WTC11 (cell line): ENCODE results near the gene PCNP. TPM values are rescaled to one million over a fixed set of nuclear protein-coding genes. Genes with fewer than 3 reads are reported as not detected.

Experiments
- EMX1 ChIP-seq: fragments of 250-450 bp; sonication (Bioruptor Pico); IDR thresholded peaks from 2 replicates; pipeline ENCODE4 v1.8.0; 2021; ENCODE audit warnings: mild to moderate bottlenecking
- FOXK1 ChIP-seq: sonication (generic); formaldehyde crosslinking; IDR thresholded peaks from 2 replicates; pipeline ENCODE4 v1.8.0; 2022; ENCODE audit warnings: mild to moderate bottlenecking, moderate library complexity, missing genetic modification reagents
- GABPB1 ChIP-seq: sonication (generic); formaldehyde crosslinking; IDR thresholded peaks from 2 replicates; pipeline ENCODE4 v1.8.1; 2023; ENCODE audit warnings: mild to moderate bottlenecking, missing genetic modification reagents
- HMGA2 ChIP-seq: fragments of 250-450 bp; sonication (Bioruptor Pico); IDR thresholded peaks from 2 replicates; pipeline ENCODE4 v1.4.0; 2021; ENCODE audit warnings: mild to moderate bottlenecking, moderate library complexity
- JAZF1 ChIP-seq: fragments of 250-450 bp; sonication (Bioruptor Pico); IDR thresholded peaks from 2 replicates; pipeline ENCODE4 v1.9.0; 2021; ENCODE audit warnings: moderate library complexity, mild to moderate bottlenecking, inconsistent platforms
- JUN ChIP-seq: sonication (generic); formaldehyde crosslinking; IDR thresholded peaks from 2 replicates; pipeline ENCODE4 v1.8.0; 2023; ENCODE audit warnings: mild to moderate bottlenecking, missing genetic modification reagents
- SMAD3 ChIP-seq: sonication (generic); formaldehyde crosslinking; IDR thresholded peaks from 2 replicates; pipeline ENCODE4 v1.8.0; 2022; ENCODE audit warnings: missing genetic modification reagents, mild to moderate bottlenecking, borderline replicate concordance
- TEAD1 ChIP-seq: sonication (generic); formaldehyde crosslinking; IDR thresholded peaks from 2 replicates; pipeline ENCODE4 v1.8.0; 2022; ENCODE audit warnings: mild to moderate bottlenecking, missing genetic modification reagents
- ZBTB21 ChIP-seq: sonication (generic); formaldehyde crosslinking; IDR thresholded peaks from 2 replicates; pipeline ENCODE4 v1.8.1; 2023; ENCODE audit warnings: mild to moderate bottlenecking, missing genetic modification reagents, borderline replicate concordance
- total RNA-seq: library from RNA; stranded (reverse); gene quantifications from 3 replicates; pipeline ENCODE4 v1.2.3, GENCODE V29; 2021
- TF ChIP-seq, protein P1 (sequence below): fragments of 250-450 bp; sonication (Bioruptor Pico); IDR thresholded peaks from 2 replicates; pipeline ENCODE4 v1.9.0; 2021; ENCODE audit warnings: mild to moderate bottlenecking, borderline replicate concordance
- TF ChIP-seq, protein P2 (sequence below): fragments of 250-450 bp; sonication (Bioruptor Pico); IDR thresholded peaks from 2 replicates; pipeline ENCODE4 v1.9.0; 2021; ENCODE audit warnings: mild to moderate bottlenecking
- TF ChIP-seq, protein P3 (sequence below): sonication (generic); formaldehyde crosslinking; IDR thresholded peaks from 2 replicates; pipeline ENCODE4 v1.8.0; 2022; ENCODE audit warnings: mild to moderate bottlenecking, missing genetic modification reagents
- TF ChIP-seq, protein P4 (sequence below): fragments of 250-450 bp; sonication (Bioruptor Pico); IDR thresholded peaks from 2 replicates; pipeline ENCODE4 v1.9.0; 2021; ENCODE audit warnings: moderate library complexity, mild to moderate bottlenecking, inconsistent platforms, borderline replicate concordance
- TF ChIP-seq, protein P5 (sequence below): fragments of 250-450 bp; sonication (Bioruptor Pico); conservative IDR thresholded peaks from 2 replicates; pipeline ENCODE4 v1.9.0; 2021; ENCODE audit warnings: mild to moderate bottlenecking
- TF ChIP-seq, protein P6 (sequence below): sonication (generic); formaldehyde crosslinking; IDR thresholded peaks from 2 replicates; pipeline ENCODE4 v1.8.1; 2022; ENCODE audit warnings: mild to moderate bottlenecking, missing genetic modification reagents, moderate library complexity, borderline replicate concordance
- TF ChIP-seq, protein P7 (sequence below): sonication (generic); formaldehyde crosslinking; IDR thresholded peaks from 2 replicates; pipeline ENCODE4 v1.8.0; 2022; ENCODE audit warnings: missing genetic modification reagents
- TF ChIP-seq, protein P8 (sequence below): fragments of 250-450 bp; sonication (Bioruptor Pico); IDR thresholded peaks from 2 replicates; pipeline ENCODE4 v1.9.0; 2021; ENCODE audit warnings: mild to moderate bottlenecking
- TF ChIP-seq, protein P9 (sequence below): fragments of 200-600 bp; IDR thresholded peaks from 2 replicates; pipeline ENCODE4 v1.8.0; 2022; ENCODE audit warnings: antibody characterized with exemption

Gene PCNP
- total RNA-seq, 1 experiment from 2014 or later: 187 TPM

DNA sequence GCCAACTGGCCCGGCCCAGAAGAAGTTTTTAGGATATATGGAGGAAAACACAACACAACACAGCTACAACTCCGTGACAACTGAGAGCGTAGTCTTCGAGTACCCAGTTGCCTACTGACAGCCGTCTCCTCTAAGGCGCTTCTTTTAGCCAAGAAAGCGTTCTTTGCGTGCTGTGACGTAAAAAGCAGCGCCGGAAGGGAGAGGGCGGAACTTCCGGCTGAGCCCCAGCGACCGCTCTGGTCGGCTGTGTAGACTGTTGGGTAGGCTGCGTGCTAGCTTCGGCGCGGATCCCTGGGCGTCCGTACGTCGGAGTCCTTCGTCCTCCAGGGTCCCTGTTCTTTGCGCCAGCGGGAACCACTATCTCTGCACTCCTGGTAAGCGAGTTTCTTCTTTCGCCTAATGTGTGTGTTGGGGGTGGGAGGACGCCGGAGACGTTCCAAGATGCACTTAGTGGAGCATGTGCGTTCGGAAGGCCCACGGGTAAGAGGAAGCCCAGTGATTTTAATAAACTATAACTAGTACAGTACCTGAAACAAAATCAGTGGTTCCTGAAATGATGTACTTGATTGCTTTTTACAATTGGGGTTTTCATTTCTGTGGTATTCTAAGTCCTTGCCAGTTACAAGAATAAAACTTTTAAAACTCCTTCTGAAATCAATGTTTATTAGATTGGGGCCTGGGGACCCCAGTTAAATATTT is 12.2 kb upstream of the PCNP start, which contains the start of gene TRMT10C (continued):
- TF ChIP-seq, protein P1, sequence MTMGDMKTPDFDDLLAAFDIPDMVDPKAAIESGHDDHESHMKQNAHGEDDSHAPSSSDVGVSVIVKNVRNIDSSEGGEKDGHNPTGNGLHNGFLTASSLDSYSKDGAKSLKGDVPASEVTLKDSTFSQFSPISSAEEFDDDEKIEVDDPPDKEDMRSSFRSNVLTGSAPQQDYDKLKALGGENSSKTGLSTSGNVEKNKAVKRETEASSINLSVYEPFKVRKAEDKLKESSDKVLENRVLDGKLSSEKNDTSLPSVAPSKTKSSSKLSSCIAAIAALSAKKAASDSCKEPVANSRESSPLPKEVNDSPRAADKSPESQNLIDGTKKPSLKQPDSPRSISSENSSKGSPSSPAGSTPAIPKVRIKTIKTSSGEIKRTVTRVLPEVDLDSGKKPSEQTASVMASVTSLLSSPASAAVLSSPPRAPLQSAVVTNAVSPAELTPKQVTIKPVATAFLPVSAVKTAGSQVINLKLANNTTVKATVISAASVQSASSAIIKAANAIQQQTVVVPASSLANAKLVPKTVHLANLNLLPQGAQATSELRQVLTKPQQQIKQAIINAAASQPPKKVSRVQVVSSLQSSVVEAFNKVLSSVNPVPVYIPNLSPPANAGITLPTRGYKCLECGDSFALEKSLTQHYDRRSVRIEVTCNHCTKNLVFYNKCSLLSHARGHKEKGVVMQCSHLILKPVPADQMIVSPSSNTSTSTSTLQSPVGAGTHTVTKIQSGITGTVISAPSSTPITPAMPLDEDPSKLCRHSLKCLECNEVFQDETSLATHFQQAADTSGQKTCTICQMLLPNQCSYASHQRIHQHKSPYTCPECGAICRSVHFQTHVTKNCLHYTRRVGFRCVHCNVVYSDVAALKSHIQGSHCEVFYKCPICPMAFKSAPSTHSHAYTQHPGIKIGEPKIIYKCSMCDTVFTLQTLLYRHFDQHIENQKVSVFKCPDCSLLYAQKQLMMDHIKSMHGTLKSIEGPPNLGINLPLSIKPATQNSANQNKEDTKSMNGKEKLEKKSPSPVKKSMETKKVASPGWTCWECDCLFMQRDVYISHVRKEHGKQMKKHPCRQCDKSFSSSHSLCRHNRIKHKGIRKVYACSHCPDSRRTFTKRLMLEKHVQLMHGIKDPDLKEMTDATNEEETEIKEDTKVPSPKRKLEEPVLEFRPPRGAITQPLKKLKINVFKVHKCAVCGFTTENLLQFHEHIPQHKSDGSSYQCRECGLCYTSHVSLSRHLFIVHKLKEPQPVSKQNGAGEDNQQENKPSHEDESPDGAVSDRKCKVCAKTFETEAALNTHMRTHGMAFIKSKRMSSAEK (CRISPR knock-in tag): no peak
- TF ChIP-seq ZBTB21 (CRISPR knock-in tag): peak; percentile 92; the same call in 1 of the 2 replicates
- TF ChIP-seq, protein P2, sequence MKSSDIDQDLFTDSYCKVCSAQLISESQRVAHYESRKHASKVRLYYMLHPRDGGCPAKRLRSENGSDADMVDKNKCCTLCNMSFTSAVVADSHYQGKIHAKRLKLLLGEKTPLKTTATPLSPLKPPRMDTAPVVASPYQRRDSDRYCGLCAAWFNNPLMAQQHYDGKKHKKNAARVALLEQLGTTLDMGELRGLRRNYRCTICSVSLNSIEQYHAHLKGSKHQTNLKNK: no peak
- no peak for TF ChIP-seq JAZF1 (CRISPR knock-in tag)
- TF ChIP-seq, protein P3, sequence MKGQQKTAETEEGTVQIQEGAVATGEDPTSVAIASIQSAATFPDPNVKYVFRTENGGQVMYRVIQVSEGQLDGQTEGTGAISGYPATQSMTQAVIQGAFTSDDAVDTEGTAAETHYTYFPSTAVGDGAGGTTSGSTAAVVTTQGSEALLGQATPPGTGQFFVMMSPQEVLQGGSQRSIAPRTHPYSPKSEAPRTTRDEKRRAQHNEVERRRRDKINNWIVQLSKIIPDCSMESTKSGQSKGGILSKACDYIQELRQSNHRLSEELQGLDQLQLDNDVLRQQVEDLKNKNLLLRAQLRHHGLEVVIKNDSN (CRISPR knock-in tag): no peak
- no peak for TF ChIP-seq EMX1 (CRISPR knock-in tag)
- TF ChIP-seq, protein P4, sequence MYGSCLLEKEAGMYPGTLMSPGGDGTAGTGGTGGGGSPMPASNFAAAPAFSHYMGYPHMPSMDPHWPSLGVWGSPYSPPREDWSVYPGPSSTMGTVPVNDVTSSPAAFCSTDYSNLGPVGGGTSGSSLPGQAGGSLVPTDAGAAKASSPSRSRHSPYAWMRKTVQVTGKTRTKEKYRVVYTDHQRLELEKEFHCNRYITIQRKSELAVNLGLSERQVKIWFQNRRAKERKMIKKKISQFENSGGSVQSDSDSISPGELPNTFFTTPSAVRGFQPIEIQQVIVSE (CRISPR knock-in tag): no peak
- TF ChIP-seq JUN (CRISPR knock-in tag): no peak
- TF ChIP-seq, protein P5, sequence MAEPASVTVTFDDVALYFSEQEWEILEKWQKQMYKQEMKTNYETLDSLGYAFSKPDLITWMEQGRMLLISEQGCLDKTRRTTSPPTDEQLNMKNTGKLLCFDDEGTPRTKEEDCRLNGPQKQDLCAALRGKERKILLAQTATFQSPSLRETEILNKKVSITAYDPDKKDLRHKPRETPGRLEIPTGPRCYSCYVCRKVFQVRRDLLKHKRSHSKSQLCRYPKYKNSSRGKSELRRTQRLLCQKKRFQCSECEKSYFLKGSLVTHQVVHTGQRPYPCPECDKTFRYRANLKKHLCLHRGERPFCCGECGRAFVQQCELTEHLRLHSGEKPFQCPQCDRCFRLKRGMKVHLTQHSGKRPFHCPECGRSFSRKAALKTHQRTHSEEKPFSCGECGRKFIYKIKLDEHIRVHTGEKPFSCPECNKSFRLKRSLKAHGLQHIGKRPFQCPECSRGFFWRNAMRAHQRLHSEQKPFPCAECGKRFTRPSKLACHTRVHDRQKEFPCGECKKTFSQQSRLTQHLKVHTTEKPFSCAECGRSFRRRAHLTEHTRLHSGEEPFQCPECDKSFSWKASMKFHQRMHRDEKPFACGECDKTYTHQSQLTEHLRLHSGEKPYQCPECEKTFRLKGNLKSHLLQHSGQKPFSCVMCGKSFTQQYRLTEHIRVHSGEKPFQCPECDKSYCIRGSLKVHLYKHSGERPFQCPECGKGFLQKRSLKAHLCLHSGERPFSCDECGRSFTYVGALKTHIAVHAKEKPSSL (CRISPR knock-in tag): no peak
- TF ChIP-seq, protein P6, sequence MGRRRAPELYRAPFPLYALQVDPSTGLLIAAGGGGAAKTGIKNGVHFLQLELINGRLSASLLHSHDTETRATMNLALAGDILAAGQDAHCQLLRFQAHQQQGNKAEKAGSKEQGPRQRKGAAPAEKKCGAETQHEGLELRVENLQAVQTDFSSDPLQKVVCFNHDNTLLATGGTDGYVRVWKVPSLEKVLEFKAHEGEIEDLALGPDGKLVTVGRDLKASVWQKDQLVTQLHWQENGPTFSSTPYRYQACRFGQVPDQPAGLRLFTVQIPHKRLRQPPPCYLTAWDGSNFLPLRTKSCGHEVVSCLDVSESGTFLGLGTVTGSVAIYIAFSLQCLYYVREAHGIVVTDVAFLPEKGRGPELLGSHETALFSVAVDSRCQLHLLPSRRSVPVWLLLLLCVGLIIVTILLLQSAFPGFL (CRISPR knock-in tag): no peak
- TF ChIP-seq SMAD3: 0 out of 2 replicates have a peak, but pooled peaks have one; percentile 30
- TF ChIP-seq TEAD1: 0 out of 2 replicates have a peak, but pooled peaks have one; percentile 41
- TF ChIP-seq, protein P7, sequence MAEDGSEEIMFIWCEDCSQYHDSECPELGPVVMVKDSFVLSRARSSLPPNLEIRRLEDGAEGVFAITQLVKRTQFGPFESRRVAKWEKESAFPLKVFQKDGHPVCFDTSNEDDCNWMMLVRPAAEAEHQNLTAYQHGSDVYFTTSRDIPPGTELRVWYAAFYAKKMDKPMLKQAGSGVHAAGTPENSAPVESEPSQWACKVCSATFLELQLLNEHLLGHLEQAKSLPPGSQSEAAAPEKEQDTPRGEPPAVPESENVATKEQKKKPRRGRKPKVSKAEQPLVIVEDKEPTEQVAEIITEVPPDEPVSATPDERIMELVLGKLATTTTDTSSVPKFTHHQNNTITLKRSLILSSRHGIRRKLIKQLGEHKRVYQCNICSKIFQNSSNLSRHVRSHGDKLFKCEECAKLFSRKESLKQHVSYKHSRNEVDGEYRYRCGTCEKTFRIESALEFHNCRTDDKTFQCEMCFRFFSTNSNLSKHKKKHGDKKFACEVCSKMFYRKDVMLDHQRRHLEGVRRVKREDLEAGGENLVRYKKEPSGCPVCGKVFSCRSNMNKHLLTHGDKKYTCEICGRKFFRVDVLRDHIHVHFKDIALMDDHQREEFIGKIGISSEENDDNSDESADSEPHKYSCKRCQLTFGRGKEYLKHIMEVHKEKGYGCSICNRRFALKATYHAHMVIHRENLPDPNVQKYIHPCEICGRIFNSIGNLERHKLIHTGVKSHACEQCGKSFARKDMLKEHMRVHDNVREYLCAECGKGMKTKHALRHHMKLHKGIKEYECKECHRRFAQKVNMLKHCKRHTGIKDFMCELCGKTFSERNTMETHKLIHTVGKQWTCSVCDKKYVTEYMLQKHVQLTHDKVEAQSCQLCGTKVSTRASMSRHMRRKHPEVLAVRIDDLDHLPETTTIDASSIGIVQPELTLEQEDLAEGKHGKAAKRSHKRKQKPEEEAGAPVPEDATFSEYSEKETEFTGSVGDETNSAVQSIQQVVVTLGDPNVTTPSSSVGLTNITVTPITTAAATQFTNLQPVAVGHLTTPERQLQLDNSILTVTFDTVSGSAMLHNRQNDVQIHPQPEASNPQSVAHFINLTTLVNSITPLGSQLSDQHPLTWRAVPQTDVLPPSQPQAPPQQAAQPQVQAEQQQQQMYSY: no peak
- TF ChIP-seq FOXK1: peak; percentile 93
- no peak for TF ChIP-seq HMGA2 (CRISPR knock-in tag)
- TF ChIP-seq, protein P8, sequence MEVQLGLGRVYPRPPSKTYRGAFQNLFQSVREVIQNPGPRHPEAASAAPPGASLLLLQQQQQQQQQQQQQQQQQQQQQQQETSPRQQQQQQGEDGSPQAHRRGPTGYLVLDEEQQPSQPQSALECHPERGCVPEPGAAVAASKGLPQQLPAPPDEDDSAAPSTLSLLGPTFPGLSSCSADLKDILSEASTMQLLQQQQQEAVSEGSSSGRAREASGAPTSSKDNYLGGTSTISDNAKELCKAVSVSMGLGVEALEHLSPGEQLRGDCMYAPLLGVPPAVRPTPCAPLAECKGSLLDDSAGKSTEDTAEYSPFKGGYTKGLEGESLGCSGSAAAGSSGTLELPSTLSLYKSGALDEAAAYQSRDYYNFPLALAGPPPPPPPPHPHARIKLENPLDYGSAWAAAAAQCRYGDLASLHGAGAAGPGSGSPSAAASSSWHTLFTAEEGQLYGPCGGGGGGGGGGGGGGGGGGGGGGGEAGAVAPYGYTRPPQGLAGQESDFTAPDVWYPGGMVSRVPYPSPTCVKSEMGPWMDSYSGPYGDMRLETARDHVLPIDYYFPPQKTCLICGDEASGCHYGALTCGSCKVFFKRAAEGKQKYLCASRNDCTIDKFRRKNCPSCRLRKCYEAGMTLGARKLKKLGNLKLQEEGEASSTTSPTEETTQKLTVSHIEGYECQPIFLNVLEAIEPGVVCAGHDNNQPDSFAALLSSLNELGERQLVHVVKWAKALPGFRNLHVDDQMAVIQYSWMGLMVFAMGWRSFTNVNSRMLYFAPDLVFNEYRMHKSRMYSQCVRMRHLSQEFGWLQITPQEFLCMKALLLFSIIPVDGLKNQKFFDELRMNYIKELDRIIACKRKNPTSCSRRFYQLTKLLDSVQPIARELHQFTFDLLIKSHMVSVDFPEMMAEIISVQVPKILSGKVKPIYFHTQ (CRISPR knock-in tag): no peak
- TF ChIP-seq GABPB1 (CRISPR knock-in tag): peak; percentile 84
- TF ChIP-seq, protein P9, sequence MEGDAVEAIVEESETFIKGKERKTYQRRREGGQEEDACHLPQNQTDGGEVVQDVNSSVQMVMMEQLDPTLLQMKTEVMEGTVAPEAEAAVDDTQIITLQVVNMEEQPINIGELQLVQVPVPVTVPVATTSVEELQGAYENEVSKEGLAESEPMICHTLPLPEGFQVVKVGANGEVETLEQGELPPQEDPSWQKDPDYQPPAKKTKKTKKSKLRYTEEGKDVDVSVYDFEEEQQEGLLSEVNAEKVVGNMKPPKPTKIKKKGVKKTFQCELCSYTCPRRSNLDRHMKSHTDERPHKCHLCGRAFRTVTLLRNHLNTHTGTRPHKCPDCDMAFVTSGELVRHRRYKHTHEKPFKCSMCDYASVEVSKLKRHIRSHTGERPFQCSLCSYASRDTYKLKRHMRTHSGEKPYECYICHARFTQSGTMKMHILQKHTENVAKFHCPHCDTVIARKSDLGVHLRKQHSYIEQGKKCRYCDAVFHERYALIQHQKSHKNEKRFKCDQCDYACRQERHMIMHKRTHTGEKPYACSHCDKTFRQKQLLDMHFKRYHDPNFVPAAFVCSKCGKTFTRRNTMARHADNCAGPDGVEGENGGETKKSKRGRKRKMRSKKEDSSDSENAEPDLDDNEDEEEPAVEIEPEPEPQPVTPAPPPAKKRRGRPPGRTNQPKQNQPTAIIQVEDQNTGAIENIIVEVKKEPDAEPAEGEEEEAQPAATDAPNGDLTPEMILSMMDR: no peak
